GM12878 (cell line): Measurements from ENCODE around the gene ZNF618. TPM values are rescaled to one million over a fixed set of nuclear protein-coding genes. Genes with fewer than 3 reads are reported as not detected.

Experiments used
- BACH1 ChIP-seq: fragments of 450-650 bp; IDR thresholded peaks from 2 replicates; pipeline ENCODE4 v1.6.1; 2017; ENCODE audit warnings: mild to moderate bottlenecking, borderline replicate concordance
- BHLHE40 ChIP-seq, 2 experiments: fragments of 450-650 bp in 1 of 2; IDR thresholded peaks; 2 replicates each; pipeline ENCODE4 v1.6.1; 2011 to 2017; ENCODE audit warnings: low read depth in 2 of 2, borderline replicate concordance in 1 of 2, improper control_type of control experiment in 1 of 2, low read length in 1 of 2, mild to moderate bottlenecking in 1 of 2
- CBX3 ChIP-seq: fragments of 200-600 bp; sonication (generic); IDR thresholded peaks from 2 replicates; pipeline ENCODE4 v1.6.1; 2016; ENCODE audit warnings: low read depth, borderline replicate concordance
- ESRRA ChIP-seq: IDR thresholded peaks from 2 replicates; pipeline ENCODE4 v1.6.1; 2012; ENCODE audit warnings: mild to moderate bottlenecking, low read length, improper control_type of control experiment
- HCFC1 ChIP-seq: fragments of 150-350 bp; IDR thresholded peaks from 2 replicates; pipeline ENCODE4 v1.6.1; 2014; ENCODE audit warnings: low read length
- MYC ChIP-seq: IDR thresholded peaks from 2 replicates; pipeline ENCODE4 v1.6.1; 2011; ENCODE audit warnings: mild to moderate bottlenecking, low read length, moderate library complexity, inconsistent platforms; ENCODE audit not compliant: insufficient read depth, insufficient replicate concordance, insufficient read length, severe bottlenecking
- NFYA ChIP-seq: IDR thresholded peaks from 2 replicates; pipeline ENCODE4 v1.6.1; 2011; ENCODE audit warnings: low read depth, mild to moderate bottlenecking, low read length, improper control_type of control experiment, borderline replicate concordance
- PAX5 ChIP-seq: IDR thresholded peaks from 2 replicates; pipeline ENCODE4 v1.6.1; 2011; ENCODE audit warnings: low read depth, low read length, borderline replicate concordance
- STAT3 ChIP-seq: IDR thresholded peaks from 2 replicates; pipeline ENCODE4 v1.6.1; 2011; ENCODE audit warnings: low read depth, low read length, improper control_type of control experiment
- TCF3 ChIP-seq: IDR thresholded peaks from 2 replicates; pipeline ENCODE4 v1.6.1; 2012; ENCODE audit warnings: low read depth, mild to moderate bottlenecking, low read length, borderline replicate concordance; ENCODE audit not compliant: insufficient read depth
- polyA plus RNA-seq, 11 experiments: library from polyadenylated mRNA; depleted of rRNA in 4 of 11; unstranded in 6 of 11; stranded (reverse) in 5 of 11; fragments of >200 nt; fragmentation: Nextera tagmentation in 4 of 11; fragmentation: Illumina TruSeq in 1 of 11; extraction: Ambion mirVana in 4 of 11; extraction: Trizol in 1 of 11; gene quantifications; 1 replicate in 1 of 11; 2 replicates in 10 of 11; pipeline versions ENCODE4 v1.2.1 to v1.2.3, GENCODE V29; 2011 to 2016; ENCODE audit warnings: inconsistent platforms in 2 of 11, missing spikeins in 2 of 11, low read depth in 1 of 11
- total RNA-seq, 4 experiments: library from RNA; depleted of rRNA in 3 of 4; stranded (reverse); fragments of >200 nt in 3 of 4; fragmentation: Illumina TruSeq in 1 of 4; extraction: Trizol in 1 of 4; gene quantifications; 2 replicates each; pipeline versions ENCODE4 v1.2.1 to v1.2.3, GENCODE V29; 2013 to 2021
- TF ChIP-seq, protein P1 (sequence below): fragments of 450-650 bp; IDR thresholded peaks from 2 replicates; pipeline ENCODE4 v1.6.1; 2017; ENCODE audit warnings: mild to moderate bottlenecking, low read depth, inconsistent platforms; ENCODE audit not compliant: poor library complexity, severe bottlenecking
- TF ChIP-seq, protein P2 (sequence below): fragments of 150-350 bp; IDR thresholded peaks from 2 replicates; pipeline ENCODE4 v1.6.1; 2014; ENCODE audit warnings: mild to moderate bottlenecking, low read depth, low read length
- TF ChIP-seq, protein P3 (sequence below): fragments of 450-650 bp; IDR thresholded peaks from 2 replicates; pipeline ENCODE4 v1.6.1; 2016; ENCODE audit warnings: mild to moderate bottlenecking

The ZNF618 gene
- total and polyA plus RNA-seq, 10 of the 15 experiments (the other 5 are each of a cell fraction or from before 2014, with no cell fraction given), result 0.01 to 0.24 (median 0.06) TPM; not detected in 2

DNA sequence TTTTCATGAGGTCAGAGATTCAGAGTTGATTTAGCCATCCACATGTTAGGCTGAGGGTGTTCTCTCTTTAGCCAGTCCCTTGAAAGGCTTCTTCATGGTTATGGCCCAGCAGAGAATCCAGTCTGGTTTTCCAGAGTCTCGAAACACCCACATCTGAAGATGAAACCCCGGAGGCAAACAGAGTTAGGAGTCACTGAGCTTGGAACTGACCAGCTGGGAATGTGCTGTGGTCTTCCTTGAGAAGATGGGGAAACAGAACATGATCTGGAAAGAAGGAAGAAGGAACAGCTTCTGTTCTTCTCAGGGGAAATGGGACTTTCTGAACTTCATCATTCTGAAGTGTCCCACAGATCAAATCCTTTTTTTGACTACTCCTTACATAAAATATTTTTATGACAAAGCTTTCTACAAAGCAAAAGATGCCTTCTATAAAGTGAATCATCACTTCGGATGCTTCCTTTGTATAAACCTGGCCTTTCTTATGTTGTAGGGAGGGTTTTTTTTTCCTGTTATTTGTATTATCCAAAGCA, 45.4 kb downstream of the ZNF618 start (continued):
- TF ChIP-seq, protein P1, sequence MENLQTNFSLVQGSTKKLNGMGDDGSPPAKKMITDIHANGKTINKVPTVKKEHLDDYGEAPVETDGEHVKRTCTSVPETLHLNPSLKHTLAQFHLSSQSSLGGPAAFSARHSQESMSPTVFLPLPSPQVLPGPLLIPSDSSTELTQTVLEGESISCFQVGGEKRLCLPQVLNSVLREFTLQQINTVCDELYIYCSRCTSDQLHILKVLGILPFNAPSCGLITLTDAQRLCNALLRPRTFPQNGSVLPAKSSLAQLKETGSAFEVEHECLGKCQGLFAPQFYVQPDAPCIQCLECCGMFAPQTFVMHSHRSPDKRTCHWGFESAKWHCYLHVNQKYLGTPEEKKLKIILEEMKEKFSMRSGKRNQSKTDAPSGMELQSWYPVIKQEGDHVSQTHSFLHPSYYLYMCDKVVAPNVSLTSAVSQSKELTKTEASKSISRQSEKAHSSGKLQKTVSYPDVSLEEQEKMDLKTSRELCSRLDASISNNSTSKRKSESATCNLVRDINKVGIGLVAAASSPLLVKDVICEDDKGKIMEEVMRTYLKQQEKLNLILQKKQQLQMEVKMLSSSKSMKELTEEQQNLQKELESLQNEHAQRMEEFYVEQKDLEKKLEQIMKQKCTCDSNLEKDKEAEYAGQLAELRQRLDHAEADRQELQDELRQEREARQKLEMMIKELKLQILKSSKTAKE, result no peak
- TF ChIP-seq NFYA, result no peak
- TF ChIP-seq HCFC1, result no peak
- no peak for TF ChIP-seq MYC
- TF ChIP-seq, protein P2, sequence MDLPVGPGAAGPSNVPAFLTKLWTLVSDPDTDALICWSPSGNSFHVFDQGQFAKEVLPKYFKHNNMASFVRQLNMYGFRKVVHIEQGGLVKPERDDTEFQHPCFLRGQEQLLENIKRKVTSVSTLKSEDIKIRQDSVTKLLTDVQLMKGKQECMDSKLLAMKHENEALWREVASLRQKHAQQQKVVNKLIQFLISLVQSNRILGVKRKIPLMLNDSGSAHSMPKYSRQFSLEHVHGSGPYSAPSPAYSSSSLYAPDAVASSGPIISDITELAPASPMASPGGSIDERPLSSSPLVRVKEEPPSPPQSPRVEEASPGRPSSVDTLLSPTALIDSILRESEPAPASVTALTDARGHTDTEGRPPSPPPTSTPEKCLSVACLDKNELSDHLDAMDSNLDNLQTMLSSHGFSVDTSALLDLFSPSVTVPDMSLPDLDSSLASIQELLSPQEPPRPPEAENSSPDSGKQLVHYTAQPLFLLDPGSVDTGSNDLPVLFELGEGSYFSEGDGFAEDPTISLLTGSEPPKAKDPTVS, result no peak
- no peak for TF ChIP-seq BHLHE40 (IDR thresholded peaks at IDR 0.05; ENCODE audit: borderline replicate concordance in 1 of 2, low read depth in 2 of 2, low read length in 1 of 2)
- TF ChIP-seq, protein P3, sequence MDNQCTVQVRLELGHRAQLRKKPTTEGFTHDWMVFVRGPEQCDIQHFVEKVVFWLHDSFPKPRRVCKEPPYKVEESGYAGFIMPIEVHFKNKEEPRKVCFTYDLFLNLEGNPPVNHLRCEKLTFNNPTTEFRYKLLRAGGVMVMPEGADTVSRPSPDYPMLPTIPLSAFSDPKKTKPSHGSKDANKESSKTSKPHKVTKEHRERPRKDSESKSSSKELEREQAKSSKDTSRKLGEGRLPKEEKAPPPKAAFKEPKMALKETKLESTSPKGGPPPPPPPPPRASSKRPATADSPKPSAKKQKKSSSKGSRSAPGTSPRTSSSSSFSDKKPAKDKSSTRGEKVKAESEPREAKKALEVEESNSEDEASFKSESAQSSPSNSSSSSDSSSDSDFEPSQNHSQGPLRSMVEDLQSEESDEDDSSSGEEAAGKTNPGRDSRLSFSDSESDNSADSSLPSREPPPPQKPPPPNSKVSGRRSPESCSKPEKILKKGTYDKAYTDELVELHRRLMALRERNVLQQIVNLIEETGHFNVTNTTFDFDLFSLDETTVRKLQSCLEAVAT, result no peak
- no peak for TF ChIP-seq STAT3
- TF ChIP-seq ESRRA, result no peak
- no peak for TF ChIP-seq TCF3
- TF ChIP-seq PAX5, result no peak
- no peak for TF ChIP-seq BACH1
- TF ChIP-seq CBX3, result no peak
